Activated CD8-positive, alpha-beta memory T cell treated with anti-CD3 and anti-CD28 coated beads, Interleukin-2, amount 10 ng/mL, durations not matched to agents 7 days and 5 days (primary cell): ENCODE data around the gene RMI2. TPM values are rescaled to one million over a fixed set of nuclear protein-coding genes. Genes with fewer than 3 reads are reported as not detected.

Source experiments
- ATAC-seq: fragments of 150-1000 bp; cut with Tn5 transposase; one replicate; pipeline ENCODE4 v1.10.0; 2021; ENCODE audit warnings: moderate library complexity
- CTCF ChIA-PET: fragments of 350-600 bp; sonication (Branson Sonifier 250); formaldehyde crosslinking; loops from one replicate; lab custom pipeline; 2021; ENCODE audit warnings: antibody characterized with exemption; lab: Charles Lee
- DNase-seq: peaks from one replicate; pipeline ENCODE4 v3.0.0-alpha.2; 2020
- H3K27ac Mint-ChIP-seq: one replicate; pipeline ENCODE4 v1.8.0; 2021; ENCODE audit warnings: mild to moderate bottlenecking, mixed read lengths
- H3K27me3 Mint-ChIP-seq: one replicate; pipeline ENCODE4 v1.8.0; 2021; ENCODE audit warnings: mixed read lengths
- H3K36me3 Mint-ChIP-seq: one replicate; pipeline ENCODE4 v1.8.0; 2021; ENCODE audit warnings: mild to moderate bottlenecking, mixed read lengths
- H3K4me1 Mint-ChIP-seq: one replicate; pipeline ENCODE4 v1.8.0; 2021; ENCODE audit warnings: mixed read lengths
- H3K4me3 Mint-ChIP-seq: one replicate; pipeline ENCODE4 v1.8.0; 2021; ENCODE audit warnings: mild to moderate bottlenecking, moderate library complexity, mixed read lengths
- H3K9me3 Mint-ChIP-seq: one replicate; pipeline ENCODE4 v1.8.0; 2022; ENCODE audit warnings: low read depth, mixed read lengths
- microRNA-seq: library from miRNA; unstranded; fragments of <30 nt; microRNA quantifications from one replicate; pipeline ENCODE4 v1.2.0, GENCODE V29; 2022
- total RNA-seq, 2 experiments: library from RNA; stranded (reverse); gene quantifications; one replicate each; pipeline ENCODE4 v1.2.3, GENCODE V29; 2021

Gene RMI2
- total RNA-seq, 2 experiments from 2014 or later = 65.9 to 70.4 TPM

DNA sequence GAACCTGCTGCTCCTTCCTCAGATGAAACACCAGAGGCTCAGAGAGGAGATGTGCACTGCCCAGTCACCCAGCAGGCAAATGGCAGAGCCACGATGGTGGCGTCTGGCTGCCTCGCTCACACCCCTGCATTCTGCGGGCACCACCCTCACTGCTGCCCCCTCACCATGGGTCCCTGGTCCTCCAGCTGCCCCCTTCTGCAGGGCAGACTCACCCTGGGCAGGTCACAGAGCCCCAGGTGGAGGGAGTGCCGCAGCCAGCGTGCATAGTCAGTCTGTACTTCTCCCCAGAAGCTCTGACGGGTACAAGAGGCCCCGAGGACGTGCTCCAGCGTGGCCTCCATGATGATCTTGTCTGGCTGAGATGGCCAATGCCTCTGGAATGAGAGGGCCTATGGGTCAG lies 52.9 kb downstream of the RMI2 start:
- H3K4me3 Mint-ChIP-seq = no peak overlapping the region
- H3K9me3 Mint-ChIP-seq = no peaks in the 10 kb centered on the region
- H3K4me1 Mint-ChIP-seq = no peaks in the 10 kb centered on the region
- CTCF ChIA-PET = interaction anchor here (1.0 to 6.5 kb wide), 10 partner anchors 9 to 670 kb away, joined by 3 to 58 read pairs (median 7); no protein-coding TSS in a partner anchor
- ATAC-seq (no peak), DNase-seq (no peak)
- H3K27me3 Mint-ChIP-seq = peaks cover 7% of the 10 kb centered on the region
- H3K36me3 Mint-ChIP-seq = no peaks in the 10 kb centered on the region
- H3K27ac Mint-ChIP-seq = no peak overlapping the region

DNA sequence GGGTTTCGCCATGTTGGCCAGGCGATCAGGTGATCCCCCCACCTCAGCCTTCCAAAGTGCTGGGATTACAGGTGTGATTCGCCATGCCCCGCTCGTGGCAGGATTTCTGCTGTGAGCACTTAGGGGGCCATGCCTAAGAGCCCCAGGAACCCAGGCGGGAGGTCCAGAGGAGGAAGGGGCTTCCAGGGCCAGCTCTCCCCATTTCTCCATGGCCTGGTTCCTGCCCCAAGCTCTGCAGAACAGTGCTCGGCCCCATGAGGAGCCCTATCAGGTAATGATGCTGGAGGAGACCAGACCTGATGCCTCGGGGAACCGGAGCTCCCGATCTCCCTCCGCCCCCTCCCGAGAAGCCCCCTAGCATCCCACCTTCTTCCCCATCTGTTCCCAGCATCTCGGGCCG lies 53.6 kb downstream of the RMI2 start:
- Mint-ChIP-seq H3K27ac (no peak overlapping the region), H3K9me3 (no peaks in the 10 kb centered on the region), H3K27me3 (peaks cover 7% of the 10 kb centered on the region), H3K4me3 (no peak overlapping the region), H3K36me3 (no peaks in the 10 kb centered on the region), H3K4me1 (no peaks in the 10 kb centered on the region)
- CTCF ChIA-PET = interaction anchor here (0.6 to 6.5 kb wide), 9 partner anchors 8 to 669 kb away, joined by 3 to 58 read pairs (median 4); no protein-coding TSS in a partner anchor
- no peak for DNase-seq
- ATAC-seq = no peak

DNA sequence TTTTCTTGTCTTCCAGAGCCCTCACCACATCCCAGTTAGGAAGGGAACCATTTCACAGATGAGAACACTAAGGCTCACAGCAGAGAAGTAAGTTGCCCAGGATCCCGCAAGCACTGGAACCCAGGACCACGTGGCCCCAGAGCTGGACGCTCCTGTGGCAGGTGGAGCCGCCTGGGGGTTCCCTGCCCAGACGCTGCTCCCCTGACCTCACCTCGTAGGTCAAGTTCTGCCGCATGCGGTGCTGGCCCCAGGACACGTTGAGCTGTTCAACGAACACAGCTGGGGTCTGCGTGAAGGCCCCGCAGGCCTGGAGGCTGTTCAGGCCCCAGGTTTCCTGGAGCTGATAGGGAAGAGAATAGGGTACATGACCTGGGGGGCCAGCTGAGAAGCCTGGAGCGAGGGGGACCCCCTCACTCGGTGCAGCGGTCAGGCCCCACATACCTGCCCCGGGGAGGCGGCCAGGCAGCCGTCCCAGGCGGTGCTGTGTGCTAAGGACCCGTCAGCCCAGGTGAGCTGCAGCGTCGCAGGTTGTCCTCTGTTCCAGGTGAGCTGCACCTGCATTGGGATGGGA lies 54.1 kb downstream of the RMI2 start:
- H3K4me3 Mint-ChIP-seq = no peak overlapping the region
- H3K27me3 Mint-ChIP-seq = peaks cover 7% of the 10 kb centered on the region
- CTCF ChIA-PET = interaction anchor here (0.6 to 6.5 kb wide), 6 partner anchors 7 to 668 kb away, joined by 3 to 58 read pairs (median 4); no protein-coding TSS in a partner anchor
- H3K9me3 Mint-ChIP-seq = no peaks in the 10 kb centered on the region
- ATAC-seq (no peak), DNase-seq (no peak)
- no peak overlapping the region for H3K27ac Mint-ChIP-seq
- H3K4me1 Mint-ChIP-seq = no peaks in the 10 kb centered on the region
- no peaks in the 10 kb centered on the region for H3K36me3 Mint-ChIP-seq

GRCh38 chr16:11400076-11400475 lies 54.8 kb downstream of the RMI2 start:
- no peaks in the 10 kb centered on the region for H3K4me1 Mint-ChIP-seq
- no peak overlapping the region for H3K4me3 Mint-ChIP-seq
- H3K9me3 Mint-ChIP-seq = no peaks in the 10 kb centered on the region
- CTCF ChIA-PET = interaction anchor here (1.2 to 2.5 kb wide), 4 partner anchors 9 to 436 kb away, joined by 3 to 9 read pairs (median 4); no protein-coding TSS in a partner anchor
- H3K27me3 Mint-ChIP-seq = peaks cover 10% of the 10 kb centered on the region
- H3K36me3 Mint-ChIP-seq = no peaks in the 10 kb centered on the region
- H3K27ac Mint-ChIP-seq = no peak overlapping the region
- no peak for ATAC-seq
- no peak for DNase-seq

Small RNA genes within 50 kb of the gene (microRNA-seq; reads per million reads assigned to microRNA genes)
- gene MIR548H2 = not detected

Other genes starting within 250 kb of the RMI2 start
- 100 to 1,000 TPM; 158 to 200 TPM for gene SOCS1, start 89.3 kb upstream of the RMI2 start, total RNA-seq
- gene TNP2, start 76.1 kb upstream of the RMI2 start, total RNA-seq = not detected
- gene PRM3, start 71.8 kb upstream of the RMI2 start, total RNA-seq = not detected
- not detected for gene PRM2, start 69.0 kb upstream of the RMI2 start, total RNA-seq
- not detected for gene PRM1, start 64.1 kb upstream of the RMI2 start, total RNA-seq
- gene LITAF, start 241.5 kb downstream of the RMI2 start, total RNA-seq = 100 to 1,000 TPM in 1 of 2 experiments, 10 to 100 TPM in 1; 91.4 to 155 TPM